Endodermal cell (in vitro differentiated cells): ENCODE results near the gene ZBED2. TPM values are rescaled to one million over a fixed set of nuclear protein-coding genes. Genes with fewer than 3 reads are reported as not detected.

Experiments
- DNase-seq: peaks from one replicate; pipeline ENCODE4 v3.0.0-alpha.2; 2017
- H3K27ac ChIP-seq: 2 replicates; pipeline ENCODE4 v1.5.1; 2013; ENCODE audit warnings: mild to moderate bottlenecking, low read depth, low read length, moderate library complexity
- H3K27me3 ChIP-seq: 2 replicates; pipeline ENCODE4 v1.6.1; 2013; ENCODE audit warnings: mild to moderate bottlenecking, low read length, moderate library complexity; ENCODE audit not compliant: insufficient read depth, control insufficient read depth, poor library complexity, severe bottlenecking
- H3K36me3 ChIP-seq: 2 replicates; pipeline ENCODE4 v1.7.0; 2013; ENCODE audit warnings: mild to moderate bottlenecking, low read length, moderate library complexity; ENCODE audit not compliant: control insufficient read depth, insufficient read depth
- H3K4me1 ChIP-seq: one replicate; pipeline ENCODE4 v1.7.0; 2013; ENCODE audit warnings: low read length; ENCODE audit not compliant: control insufficient read depth, insufficient read depth
- H3K4me3 ChIP-seq: 2 replicates; pipeline ENCODE4 v1.5.1; 2013; ENCODE audit warnings: mild to moderate bottlenecking, low read length, moderate library complexity
- H3K9ac ChIP-seq: 2 replicates; pipeline ENCODE4 v1.6.1; 2013; ENCODE audit warnings: mild to moderate bottlenecking, low read length, moderate library complexity; ENCODE audit not compliant: poor library complexity, severe bottlenecking; ENCODE audit errors: extremely low read depth
- H3K9me3 ChIP-seq: 2 replicates; pipeline ENCODE4 v1.6.1; 2013; ENCODE audit warnings: mild to moderate bottlenecking, low read length, moderate library complexity; ENCODE audit not compliant: control insufficient read depth
- H3K27ac Mint-ChIP-seq: 2 replicates; pipeline ENCODE4 v1.8.0; 2020; ENCODE audit warnings: mixed read lengths
- H3K27me3 Mint-ChIP-seq: 2 replicates; pipeline ENCODE4 v1.8.0; 2021; ENCODE audit warnings: mild to moderate bottlenecking, mixed read lengths; ENCODE audit not compliant: insufficient read depth
- H3K36me3 Mint-ChIP-seq: 2 replicates; pipeline ENCODE4 v1.8.0; 2020; ENCODE audit warnings: low read depth, mixed read lengths
- H3K4me1 Mint-ChIP-seq: 2 replicates; pipeline ENCODE4 v1.8.0; 2020; ENCODE audit warnings: mixed read lengths
- H3K4me3 Mint-ChIP-seq: 2 replicates; pipeline ENCODE4 v1.8.0; 2020; ENCODE audit warnings: mild to moderate bottlenecking, moderate library complexity, mixed read lengths
- H3K9me3 Mint-ChIP-seq: 2 replicates; pipeline ENCODE4 v1.8.0; 2020; ENCODE audit warnings: mild to moderate bottlenecking, mixed read lengths
- WGBS, 2 experiments: methylation state at CpG; one replicate each; pipeline versions ENCODE4 v1.1.5 to v1.1.7; 2013; ENCODE audit warnings: missing lambda C conversion rate in 2 of 2, mixed read lengths in 1 of 2; ENCODE audit not compliant: insufficient coverage in 1 of 2, insufficient read length in 1 of 2; 5-methylcytosine and 5-hydroxymethylcytosine counted together
- long read RNA-seq, 4 experiments: library from polyadenylated mRNA in 2 of 4; library from RNA in 1 of 4; library from capped mRNA in 1 of 4; stranded (forward) in 3 of 4; unstranded in 1 of 4; transcript quantifications; one replicate each; pipeline ENCODE4 v2.0.0, GENCODE V29; 2020 to 2021; ENCODE audit warnings: inconsistent platforms in 1 of 4
- polyA plus RNA-seq, 2 experiments: library from polyadenylated mRNA; stranded (reverse); fragments of 50-300 nt; gene quantifications; one replicate each; pipeline ENCODE4 v1.2.3, GENCODE V29; 2013
- total RNA-seq, 2 donors: library from RNA; stranded (reverse); fragmentation: NEBNext Ultra II Directional in 1 of 2; extraction: Animal tissue kit (Norgen Biotek cat#: 25700) in 1 of 2; gene quantifications; 2 replicates in 1 of 2; 3 replicates in 1 of 2; pipeline ENCODE4 v1.2.1, GENCODE V29; 2021
- TF ChIP-seq, protein P1 (sequence below): fragments of 200-600 bp; sonication (generic); conservative IDR thresholded peaks from 2 replicates; pipeline ENCODE4 v1.5.0; 2021; ENCODE audit warnings: antibody characterized with exemption, mild to moderate bottlenecking

ZBED2 gene, protein sequence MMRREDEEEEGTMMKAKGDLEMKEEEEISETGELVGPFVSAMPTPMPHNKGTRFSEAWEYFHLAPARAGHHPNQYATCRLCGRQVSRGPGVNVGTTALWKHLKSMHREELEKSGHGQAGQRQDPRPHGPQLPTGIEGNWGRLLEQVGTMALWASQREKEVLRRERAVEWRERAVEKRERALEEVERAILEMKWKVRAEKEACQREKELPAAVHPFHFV
- not detected for total RNA-seq
- polyA plus RNA-seq (2013, experiment 1 of 2): not detected
- not detected for polyA plus RNA-seq (2013, experiment 2 of 2)
- long read RNA-seq, experiment 1: 0 reads
- long read RNA-seq, experiment 2: 0 reads
- long read RNA-seq, experiment 3: 0 reads
- long read RNA-seq, experiment 4: 0 reads

DNA sequence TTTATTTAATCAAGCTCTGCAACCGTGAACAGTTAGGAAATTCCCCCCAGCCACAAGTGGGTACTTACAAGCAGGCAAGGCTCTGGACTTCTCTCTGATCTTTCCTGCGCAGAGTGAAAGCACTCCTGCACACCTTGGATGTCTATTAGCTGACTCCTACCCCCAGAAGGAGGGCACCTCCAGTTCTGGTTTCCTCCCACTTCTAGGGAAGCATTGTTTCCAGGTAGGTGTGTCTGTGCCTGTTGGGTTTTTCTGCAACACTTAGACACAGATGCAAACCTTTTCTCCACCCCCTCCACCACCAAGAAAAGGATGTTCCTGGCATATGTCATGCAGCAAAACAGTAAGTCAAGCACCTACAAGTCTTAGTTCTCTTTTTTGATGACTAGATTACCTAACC is at the start of gene ZBED2:
ZBED2 (minus strand) TSS at position 115 of the 400 bp plus-strand sequence. CDS start 1,145 bp downstream, outside the sequence.
- no peak within 1 kb of the TSS for H3K27ac Mint-ChIP-seq

DNA sequence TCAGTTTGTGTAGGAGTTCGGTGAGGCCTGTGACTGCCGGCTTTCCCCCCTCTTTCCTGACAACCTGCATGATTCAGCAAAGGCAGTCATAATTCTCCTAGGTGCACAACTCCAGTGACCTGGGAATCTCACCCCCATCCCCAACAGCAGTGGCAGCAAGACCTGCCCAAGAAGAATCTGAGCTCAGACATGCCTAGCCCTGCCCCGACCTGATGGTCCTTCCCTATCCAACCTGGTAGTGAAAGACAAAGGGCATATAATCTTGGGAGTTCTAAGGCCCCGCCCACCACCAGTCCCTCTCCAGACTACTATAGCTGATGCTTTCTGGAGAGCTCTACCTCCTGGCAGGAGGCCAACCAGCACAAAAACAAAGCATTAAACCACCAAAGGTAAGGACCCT is 44.2 kb upstream of the ZBED2 start:
- Mint-ChIP-seq H3K4me3 (no peak overlapping the region), H3K36me3 (no peaks in the 10 kb centered on the region), H3K4me1 (peaks cover 28% of the 10 kb centered on the region), H3K9me3 (peaks cover 17% of the 10 kb centered on the region), H3K27ac (no peak overlapping the region), H3K27me3 (no peaks in the 10 kb centered on the region)
- 93 to 100% methylated on average over 1 to 4 of the region's 4 CpGs for WGBS, 2 experiments
- Histone ChIP-seq H3K4me1 (peaks cover 13% of the 10 kb centered on the region), H3K27me3 (no peaks in the 10 kb centered on the region), H3K36me3 (no peaks in the 10 kb centered on the region), H3K9ac (no peak overlapping the region), H3K27ac (no peak overlapping the region), H3K9me3 (peaks cover 23% of the 10 kb centered on the region), H3K4me3 (no peak overlapping the region)
- TF ChIP-seq, protein P1, sequence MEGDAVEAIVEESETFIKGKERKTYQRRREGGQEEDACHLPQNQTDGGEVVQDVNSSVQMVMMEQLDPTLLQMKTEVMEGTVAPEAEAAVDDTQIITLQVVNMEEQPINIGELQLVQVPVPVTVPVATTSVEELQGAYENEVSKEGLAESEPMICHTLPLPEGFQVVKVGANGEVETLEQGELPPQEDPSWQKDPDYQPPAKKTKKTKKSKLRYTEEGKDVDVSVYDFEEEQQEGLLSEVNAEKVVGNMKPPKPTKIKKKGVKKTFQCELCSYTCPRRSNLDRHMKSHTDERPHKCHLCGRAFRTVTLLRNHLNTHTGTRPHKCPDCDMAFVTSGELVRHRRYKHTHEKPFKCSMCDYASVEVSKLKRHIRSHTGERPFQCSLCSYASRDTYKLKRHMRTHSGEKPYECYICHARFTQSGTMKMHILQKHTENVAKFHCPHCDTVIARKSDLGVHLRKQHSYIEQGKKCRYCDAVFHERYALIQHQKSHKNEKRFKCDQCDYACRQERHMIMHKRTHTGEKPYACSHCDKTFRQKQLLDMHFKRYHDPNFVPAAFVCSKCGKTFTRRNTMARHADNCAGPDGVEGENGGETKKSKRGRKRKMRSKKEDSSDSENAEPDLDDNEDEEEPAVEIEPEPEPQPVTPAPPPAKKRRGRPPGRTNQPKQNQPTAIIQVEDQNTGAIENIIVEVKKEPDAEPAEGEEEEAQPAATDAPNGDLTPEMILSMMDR: no peak
- no peak for DNase-seq

More for the DNA sequence above, at the start of gene ZBED2:
- Histone ChIP-seq H3K36me3 (no peaks in the 10 kb centered on the region), H3K9me3 (no peaks in the 10 kb centered on the region), H3K9ac (no peak within 1 kb of the TSS), H3K27ac (no peak within 1 kb of the TSS), H3K4me3 (no peak within 1 kb of the TSS), H3K4me1 (no peaks in the 10 kb centered on the region), H3K27me3 (no peaks in the 10 kb centered on the region)
- no peaks in the 10 kb centered on the region for H3K9me3 Mint-ChIP-seq
- 86 to 96% methylated on average over 2 of the region's 2 CpGs for WGBS, 2 experiments
- TF ChIP-seq, protein P1: no peak
- H3K36me3 Mint-ChIP-seq: no peaks in the 10 kb centered on the region
- H3K4me3 Mint-ChIP-seq: no peak within 1 kb of the TSS
- H3K27me3 Mint-ChIP-seq: no peaks in the 10 kb centered on the region
- H3K4me1 Mint-ChIP-seq: no peaks in the 10 kb centered on the region
- no peak for DNase-seq

DNA sequence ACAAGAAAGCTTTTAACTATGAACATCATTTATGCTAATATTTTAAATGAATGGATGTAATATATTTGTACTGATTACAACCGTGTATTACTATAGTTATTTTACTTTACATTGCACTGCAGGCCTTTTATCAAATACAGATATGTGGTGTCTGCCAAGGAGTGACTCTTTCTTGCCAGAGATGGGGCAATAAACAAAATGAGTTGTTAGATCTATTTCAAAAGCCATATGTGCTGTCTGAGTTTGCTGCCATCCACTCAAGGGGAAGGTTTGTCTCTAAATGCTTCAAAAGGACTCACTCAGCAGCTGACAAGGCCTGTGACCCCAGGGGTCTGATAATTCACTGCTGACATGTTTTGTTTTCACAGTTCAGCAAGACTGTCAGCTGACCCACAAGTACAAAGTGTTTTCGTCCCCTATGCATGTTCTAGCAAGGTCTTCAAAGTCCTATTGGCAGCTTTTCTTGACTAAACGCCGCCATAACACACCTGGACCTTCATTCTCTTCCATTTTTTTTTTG is 41.3 kb upstream of the ZBED2 start:
- Histone ChIP-seq H3K27ac (no peak overlapping the region), H3K9ac (no peak overlapping the region), H3K4me3 (peak overlapping the region; percentile 4), H3K36me3 (no peaks in the 10 kb centered on the region), H3K4me1 (peaks cover 13% of the 10 kb centered on the region), H3K9me3 (no peaks in the 10 kb centered on the region), H3K27me3 (no peaks in the 10 kb centered on the region)
- TF ChIP-seq, protein P1: no peak
- H3K27me3 Mint-ChIP-seq: no peaks in the 10 kb centered on the region
- no peak overlapping the region for H3K4me3 Mint-ChIP-seq
- H3K4me1 Mint-ChIP-seq: peaks cover 31% of the 10 kb centered on the region
- no peaks in the 10 kb centered on the region for H3K36me3 Mint-ChIP-seq
- peak; percentile 48 for DNase-seq
- H3K9me3 Mint-ChIP-seq: no peaks in the 10 kb centered on the region
- no peak overlapping the region for H3K27ac Mint-ChIP-seq
- 60 to 75% methylated on average over 3 of the region's 4 CpGs for WGBS, 2 experiments
